HL-60/S4 treated with phorbol 12-myristate 13-acetate at 8.2 ng/mL for 4 days and 3 days (cell line): Measurements from ENCODE around the gene RASAL1.
"Not testable (repeated sequence)": the region's sequence is repeated elsewhere in the genome, so short reads cannot be mapped to it uniquely, and the experiment has no call there.

ENCODE experiments used
- in situ Hi-C: fragments of 300-500 bp; cut with MboI; formaldehyde crosslinking; loops from 2 replicates; pipeline ENCODE4 v1.15.0; 2022; ENCODE audit warnings: low sequenced_read_pairs

Gene RASAL1

GRCh38 chr12:113142173-113142885 lies 6.8 kb upstream of the RASAL1 start:
- in situ Hi-C loops: no loop called here

- in situ Hi-C loops: not testable (repeated sequence)
Measured at GRCh38 chr12:113141716-113142115, 6.2 kb upstream of the RASAL1 start.

GRCh38 chr12:113140706-113141105 lies 5.1 kb upstream of the RASAL1 start:
- in situ Hi-C loops: no loop called here

- in situ Hi-C loops: no loop called here
Measured at GRCh38 chr12:113138826-113139225, 3.3 kb upstream of the RASAL1 start.

GRCh38 chr12:113137861-113138783 lies 2.6 kb upstream of the RASAL1 start:
- in situ Hi-C loops: no loop called here

- in situ Hi-C loops: no loop called here
Measured at GRCh38 chr12:113136990-113137511, 1.5 kb upstream of the RASAL1 start.

- in situ Hi-C loops: no loop called here
Measured at GRCh38 chr12:113136128-113136989, 798 bp upstream of the RASAL1 start.

- in situ Hi-C loops: no loop called here
Measured at GRCh38 chr12:113134521-113134951, 1.0 kb downstream of the RASAL1 start.

- in situ Hi-C loops: no loop called here
Measured at GRCh38 chr12:113134071-113134470, 1.5 kb downstream of the RASAL1 start.

- in situ Hi-C loops: no loop called here
Measured at GRCh38 chr12:113133666-113134065, 1.9 kb downstream of the RASAL1 start.

GRCh38 chr12:113133036-113133435 lies 2.5 kb downstream of the RASAL1 start:
- in situ Hi-C loops: no loop called here

GRCh38 chr12:113131556-113131955 lies 4.0 kb downstream of the RASAL1 start:
- in situ Hi-C loops: no loop called here

- in situ Hi-C loops: no loop called here
Measured at GRCh38 chr12:113130457-113131135, 5.0 kb downstream of the RASAL1 start.

- in situ Hi-C loops: no loop called here
Measured at GRCh38 chr12:113129664-113130456, 5.7 kb downstream of the RASAL1 start.

GRCh38 chr12:113128802-113129663 lies 6.5 kb downstream of the RASAL1 start:
- in situ Hi-C loops: no loop called here

GRCh38 chr12:113127791-113128199 lies 7.8 kb downstream of the RASAL1 start:
- in situ Hi-C loops: no loop called here

- in situ Hi-C loops: no loop called here
Measured at GRCh38 chr12:113120670-113121370, 14.7 kb downstream of the RASAL1 start.
